HepG2 (cell line): ENCODE data around the gene CTNND2.

ENCODE experiments used
- CBFB ChIP-seq: sonication (generic); formaldehyde crosslinking; IDR thresholded peaks from 2 replicates; pipeline ENCODE4 v1.4.0; 2020; ENCODE audit warnings: missing genetic modification reagents
- CTCF ChIP-seq: sonication (generic); formaldehyde crosslinking; IDR thresholded peaks from 2 replicates; pipeline ENCODE4 v1.5.0; 2020; ENCODE audit warnings: mild to moderate bottlenecking, missing genetic modification reagents, moderate library complexity
- POLR2A ChIP-seq, 2 experiments: IDR thresholded peaks; 2 replicates each; pipeline ENCODE4 v1.6.1; 2011; ENCODE audit warnings: low read depth in 2 of 2, low read length in 2 of 2, mild to moderate bottlenecking in 1 of 2, moderate library complexity in 1 of 2; ENCODE audit not compliant: insufficient read depth in 1 of 2
- TBL1XR1 ChIP-seq: fragments of 150-350 bp; IDR thresholded peaks from 2 replicates; pipeline ENCODE4 v1.6.1; 2014; ENCODE audit warnings: borderline replicate concordance, low read length; ENCODE audit not compliant: partially characterized antibody
- ZNF317 ChIP-seq: sonication (generic); formaldehyde crosslinking; IDR thresholded peaks from 2 replicates; pipeline ENCODE4 v1.5.0; 2020; ENCODE audit warnings: mild to moderate bottlenecking, missing genetic modification reagents
- ZNF362 ChIP-seq: sonication (generic); formaldehyde crosslinking; IDR thresholded peaks from 2 replicates; pipeline ENCODE4 v1.4.0; 2020; ENCODE audit warnings: missing genetic modification reagents, mild to moderate bottlenecking, borderline replicate concordance
- ZNF597 ChIP-seq: sonication (generic); formaldehyde crosslinking; IDR thresholded peaks from 2 replicates; pipeline ENCODE4 v1.5.0; 2020; ENCODE audit warnings: missing genetic modification reagents

- TF ChIP-seq ZNF362 (CRISPR knock-in tag) = no peak
- TF ChIP-seq CBFB (CRISPR knock-in tag) = no peak
- TF ChIP-seq ZNF597 (CRISPR knock-in tag) = no peak
- no peak for TF ChIP-seq ZNF317
- TF ChIP-seq POLR2A (IDR thresholded peaks at IDR 0.05; ENCODE audit: insufficient read depth in 1 of 2, low read depth in 2 of 2, low read length in 2 of 2) = no peak
- no peak for TF ChIP-seq TBL1XR1
- TF ChIP-seq CTCF (CRISPR knock-in tag) = no peak
Observed at GRCh38 chr5:11234501-11234911, 669.7 kb downstream of the CTNND2 start.
